Frontal cortex (tissue), 4 donors: Measurements from ENCODE around the gene GYPB. TPM values are rescaled to one million over a fixed set of nuclear protein-coding genes. Genes with fewer than 3 reads are reported as not detected.
"Not testable (repeated sequence)": the region's sequence is repeated elsewhere in the genome, so short reads cannot be mapped to it uniquely, and the experiment has no call there.

Experiments
- DNase-seq, 2 donors: peaks; one replicate each; pipeline ENCODE4 v3.0.0; 2012; ENCODE audit warnings: low spot score in 2 of 2
- FAIRE-seq: peaks from 2 replicates; lab custom pipeline; 2012; peaks lifted over from hg19 to GRCh38; lab: Jason Lieb, UNC
- total RNA-seq: library from RNA; depleted of rRNA; stranded (reverse); fragments of >200 nt; gene quantifications from one replicate; pipeline ENCODE4 v1.2.3, GENCODE V29; 2014
- donor health status: control.
- donor health status: control.
- donor health status: control.

The GYPB gene
- total RNA-seq, 1 donor from 2014 or later: 7.7 TPM

DNA sequence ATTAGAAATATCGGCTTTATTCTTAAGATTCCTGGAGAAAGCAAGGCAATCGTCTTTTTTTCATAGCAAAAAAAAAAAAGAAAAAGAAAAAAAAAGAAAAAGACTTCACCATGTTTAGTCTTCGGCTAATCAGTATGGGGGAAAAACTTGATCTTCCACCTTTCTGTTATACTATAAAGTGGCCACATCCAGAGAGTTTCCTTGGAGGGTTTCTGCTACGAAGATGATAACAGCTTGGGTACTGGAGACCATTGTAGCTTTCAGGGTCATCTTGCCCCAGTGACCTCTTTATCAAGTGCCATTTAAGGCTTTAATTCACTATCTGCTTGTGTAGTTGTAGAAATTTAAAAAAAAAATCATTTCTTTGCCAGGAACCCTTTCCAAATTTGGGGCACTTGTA lies 1.9 kb downstream of the GYPB start:
- DNase-seq, FAIRE-seq: not testable (repeated sequence)

DNA sequence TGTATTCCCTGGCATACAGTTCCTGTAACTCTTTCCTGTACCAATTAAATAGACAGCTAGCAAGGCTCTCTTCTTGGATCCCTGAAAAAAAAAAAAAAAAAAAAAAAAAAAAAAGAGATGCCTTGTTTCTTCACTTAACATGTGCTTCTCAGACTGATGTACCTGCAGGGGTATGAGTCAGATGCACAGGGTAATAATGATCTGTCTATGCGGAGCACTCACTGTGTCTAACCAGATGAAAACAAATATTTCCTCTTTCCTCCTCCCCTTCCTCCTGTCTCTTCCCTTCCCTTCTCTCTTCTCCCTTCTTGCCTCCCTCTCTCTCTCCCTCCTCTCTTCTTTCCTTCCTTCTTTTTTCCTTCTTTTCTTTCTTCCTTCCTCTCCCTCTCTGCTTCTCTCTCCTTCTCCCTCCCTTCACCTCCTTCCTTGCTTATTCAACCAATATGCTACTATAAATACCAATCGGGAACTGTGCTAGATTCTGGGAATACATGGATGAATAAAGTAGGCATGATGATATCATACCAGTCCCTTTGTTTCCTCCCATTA lies 3.0 kb downstream of the GYPB start:
- not testable (repeated sequence) for DNase-seq, FAIRE-seq

DNA sequence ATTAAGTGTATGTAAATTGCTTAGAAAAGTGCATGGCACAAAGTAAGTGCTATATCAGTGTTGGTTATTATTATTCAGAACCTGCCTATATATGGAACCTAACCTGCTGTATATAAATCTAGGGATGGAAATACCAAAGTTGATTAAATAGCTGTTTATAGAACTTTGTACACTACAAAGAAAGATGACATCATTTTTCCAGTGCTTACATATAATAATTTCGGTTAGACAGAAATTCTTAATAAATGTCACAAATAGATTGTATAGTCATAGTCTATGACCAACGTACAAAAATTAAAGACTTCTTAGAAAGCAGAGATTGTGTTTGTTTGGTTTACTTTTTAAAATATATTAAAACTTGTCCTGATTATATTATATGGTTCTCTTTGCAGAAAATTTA lies 4.4 kb downstream of the GYPB start:
- no peak for FAIRE-seq
- DNase-seq: no peak

DNA sequence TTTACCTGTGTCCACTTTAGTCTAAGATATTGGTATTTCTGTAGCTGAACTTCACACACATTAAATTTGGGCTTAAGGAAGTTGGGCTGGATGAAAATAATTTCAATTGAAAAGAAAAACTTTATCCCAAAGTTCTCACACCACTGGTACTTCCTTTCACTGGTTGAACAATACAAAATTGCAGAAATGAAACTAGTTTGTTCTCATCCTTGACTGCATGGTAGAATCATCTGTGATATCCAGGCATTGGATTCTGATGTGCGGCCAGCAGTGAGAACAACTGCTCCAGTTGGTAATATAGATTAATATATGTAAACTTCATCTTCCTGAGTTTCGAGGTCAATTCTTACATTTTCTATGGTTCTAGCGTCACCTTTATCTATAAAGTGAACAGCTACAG lies 10.6 kb downstream of the GYPB start:
- not testable (repeated sequence) for FAIRE-seq, DNase-seq

DNA sequence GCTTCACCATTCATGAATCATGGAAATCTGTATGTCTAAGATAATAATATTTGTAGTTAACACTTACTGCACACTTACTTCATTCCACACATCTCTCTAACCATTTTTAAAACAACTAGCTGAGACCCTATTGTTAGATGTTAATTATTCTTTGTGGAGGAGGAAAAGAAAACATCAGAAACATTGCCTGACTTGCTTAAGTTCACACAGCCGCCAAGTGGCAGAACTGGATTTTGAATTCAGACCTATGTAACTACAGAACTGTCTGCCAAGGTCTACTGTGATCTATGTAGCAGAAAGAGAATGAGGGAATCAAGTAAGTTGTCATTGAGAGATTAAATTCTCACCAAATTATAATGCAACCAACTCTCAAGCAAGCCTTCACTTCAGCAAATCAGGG lies 11.2 kb downstream of the GYPB start:
- DNase-seq, FAIRE-seq: not testable (repeated sequence)

DNA sequence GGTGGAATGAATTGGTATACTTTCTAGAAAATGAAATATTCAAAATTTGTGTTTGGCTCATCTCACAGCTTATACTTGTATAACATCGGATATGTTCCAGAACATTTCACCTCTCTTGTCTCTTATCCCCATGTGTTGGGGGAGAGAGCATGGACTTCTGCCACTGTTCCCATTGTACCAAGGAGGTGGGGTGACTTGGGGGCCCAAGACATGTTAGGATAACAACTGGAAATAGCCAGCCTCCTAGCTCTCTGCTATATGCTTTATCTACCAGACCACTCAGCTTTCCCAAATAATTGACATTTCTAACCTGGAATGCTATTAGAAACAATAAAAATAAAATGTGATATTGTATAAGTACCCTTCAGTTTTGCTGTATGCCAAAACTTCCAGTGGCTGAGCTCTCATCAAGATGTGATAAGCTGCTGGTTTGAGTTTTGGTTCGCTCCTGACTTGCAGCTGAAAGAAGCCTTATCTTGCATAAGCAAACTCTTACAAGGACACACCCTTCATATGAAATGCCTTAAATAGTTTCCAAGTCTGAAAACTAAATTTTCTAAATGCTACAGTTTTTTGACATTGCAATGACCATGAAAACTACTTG lies 12.9 kb downstream of the GYPB start:
- not testable (repeated sequence) for DNase-seq, FAIRE-seq

DNA sequence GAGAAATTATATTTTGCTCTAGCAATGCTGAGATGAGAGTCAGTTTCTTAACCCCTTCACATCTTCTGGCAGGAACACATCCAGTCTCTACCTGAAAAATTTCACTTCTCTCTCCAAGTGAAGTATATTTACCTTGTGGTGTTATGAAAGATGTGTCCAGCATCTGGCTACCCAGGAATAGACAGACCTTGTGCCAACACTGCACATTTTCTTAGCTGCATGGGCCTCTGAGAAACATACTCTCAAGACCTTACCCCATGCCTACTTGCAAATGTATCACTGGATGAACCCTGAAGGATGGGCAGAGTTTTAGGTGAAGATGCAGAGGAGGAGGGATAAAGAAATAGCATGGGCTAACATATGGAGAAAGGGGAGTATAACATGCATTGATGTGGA lies 13.6 kb downstream of the GYPB start:
- not testable (repeated sequence) for DNase-seq

DNA sequence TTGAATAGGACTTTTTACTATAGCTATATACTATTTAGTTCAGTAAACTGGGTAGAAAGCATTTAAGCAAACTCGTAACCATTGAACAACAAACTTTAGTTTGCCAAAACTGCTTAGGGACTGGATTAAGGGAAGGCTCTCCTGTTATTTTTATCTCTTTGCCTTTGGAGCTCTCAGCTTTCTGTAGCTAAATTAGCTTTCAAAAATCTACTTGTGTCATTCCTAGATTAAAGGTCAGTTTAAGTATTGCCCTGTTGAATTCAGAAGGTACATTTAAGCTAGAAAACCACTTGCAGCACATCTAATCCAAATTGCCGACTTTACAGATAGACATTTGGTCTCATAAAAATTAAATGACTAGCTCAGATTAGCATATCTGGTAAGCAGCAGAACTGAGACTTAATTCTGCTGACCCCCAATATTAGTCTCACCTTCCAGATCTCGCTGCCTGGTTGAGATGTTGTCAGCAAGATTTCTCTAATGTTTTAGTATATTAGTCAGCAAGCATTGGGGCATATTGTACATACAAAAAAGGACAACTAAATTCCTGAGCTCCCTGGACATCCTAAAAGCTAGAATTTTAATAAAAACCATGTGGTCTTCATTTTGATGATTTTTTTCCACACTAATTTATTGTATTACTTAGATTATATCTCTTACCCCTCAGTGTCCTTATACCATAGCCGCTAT lies 14.2 kb downstream of the GYPB start:
- FAIRE-seq: not testable (repeated sequence)

More for the DNA sequence above, 13.6 kb downstream of the GYPB start:
- not testable (repeated sequence) for FAIRE-seq

DNA sequence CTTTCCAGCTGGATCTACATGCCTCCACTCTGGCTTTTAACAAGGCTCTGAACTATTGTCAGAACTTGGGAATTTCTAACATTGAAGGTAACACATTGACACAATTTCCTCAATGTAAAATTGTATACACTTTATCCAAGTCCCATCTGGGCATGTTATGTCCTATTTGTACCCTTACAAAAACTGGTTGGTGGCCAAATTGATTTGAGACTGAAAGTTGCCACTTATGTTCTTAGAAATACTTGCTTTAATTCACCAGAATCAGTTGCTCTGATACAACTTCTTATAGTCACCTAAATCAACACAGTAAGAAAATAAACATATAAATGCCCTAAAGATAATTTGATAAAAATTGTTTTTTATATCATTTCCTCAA lies 15.3 kb downstream of the GYPB start:
- FAIRE-seq: peak; percentile 21

More for the DNA sequence above, 14.2 kb downstream of the GYPB start:
- DNase-seq: not testable (repeated sequence)

DNA sequence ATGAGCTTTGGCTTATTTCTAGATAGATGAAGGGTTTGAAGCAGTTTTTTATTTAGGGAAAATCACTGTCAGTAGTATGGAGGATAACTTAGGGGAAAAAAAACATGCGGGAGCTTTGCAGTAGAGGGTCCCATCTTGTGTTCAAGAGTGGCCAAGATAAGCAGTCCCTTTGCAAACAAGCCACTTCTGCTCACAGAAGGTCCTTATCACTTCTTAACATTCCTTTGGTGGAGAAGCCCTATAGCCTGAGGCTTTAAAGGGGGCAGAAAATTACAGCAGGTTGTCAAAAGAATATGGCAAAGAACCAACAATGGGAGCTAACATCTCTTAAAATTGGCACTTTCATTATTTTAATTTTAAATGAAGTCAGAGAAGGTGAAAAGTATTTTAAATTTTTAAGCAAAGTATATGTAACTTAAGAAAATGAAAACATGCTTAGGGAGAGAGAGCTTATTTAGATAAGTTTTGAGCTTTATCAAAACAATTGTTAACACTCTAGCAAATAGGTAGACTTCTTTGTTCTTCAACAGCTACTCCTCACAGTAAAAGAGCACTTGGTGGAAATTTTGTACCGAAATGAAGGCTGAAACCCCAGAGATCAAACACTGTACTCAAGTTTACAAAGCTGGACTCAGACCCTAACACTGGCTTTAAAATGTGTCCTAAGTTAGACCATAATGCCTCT lies 15.8 kb downstream of the GYPB start:
- FAIRE-seq, DNase-seq: not testable (repeated sequence)

More for the DNA sequence above, 15.3 kb downstream of the GYPB start:
- not testable (repeated sequence) for DNase-seq

DNA sequence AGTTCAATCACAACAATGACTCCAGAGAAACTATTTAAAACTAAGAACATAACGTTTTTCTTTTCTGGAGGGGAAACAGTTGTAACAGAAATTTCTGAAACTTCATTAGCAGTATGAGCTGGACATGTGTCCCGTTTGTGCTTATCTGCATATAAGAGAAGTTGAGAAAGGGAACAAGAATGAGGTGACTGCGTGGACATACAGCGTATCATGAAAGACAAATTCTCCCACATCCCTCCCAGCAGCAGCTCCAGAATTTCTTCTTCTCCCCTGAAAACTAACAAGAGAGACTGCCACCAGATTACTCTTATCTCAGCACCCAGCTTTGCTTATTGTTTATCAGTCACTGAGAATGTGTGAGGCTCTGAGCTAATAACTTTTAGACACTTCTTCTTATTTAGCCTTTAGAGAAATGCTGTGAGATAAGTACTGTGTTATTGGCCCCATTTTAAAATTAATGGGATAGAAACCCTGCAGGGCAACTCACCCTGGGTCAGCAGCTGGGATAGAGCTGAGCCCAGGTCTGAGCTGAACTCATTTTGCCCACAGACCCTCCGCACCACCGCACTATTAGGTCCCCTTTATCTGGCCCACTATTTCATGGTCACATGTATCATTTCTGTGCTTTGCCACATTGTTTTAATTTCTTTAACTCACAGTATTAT lies 18.7 kb downstream of the GYPB start:
- FAIRE-seq: not testable (repeated sequence)

DNA sequence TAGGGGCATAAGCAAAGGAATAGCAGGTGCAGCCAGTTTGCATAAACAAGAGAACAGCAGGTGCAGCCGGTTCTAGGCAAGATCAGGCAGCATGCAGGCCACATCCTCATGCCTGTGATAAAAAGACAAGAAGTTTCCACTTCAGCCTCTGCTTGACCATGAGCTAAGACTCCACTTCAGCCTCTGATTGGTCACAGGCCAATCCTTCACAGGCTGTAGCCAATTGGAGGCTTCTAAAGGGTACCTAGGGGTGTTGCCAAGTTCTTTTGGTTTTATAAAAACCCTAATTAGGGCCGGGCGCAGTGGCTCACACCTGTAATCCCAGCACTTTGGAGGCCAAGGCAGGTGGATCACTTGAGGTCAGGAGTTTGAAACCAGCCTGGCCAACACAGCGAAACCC lies 23.0 kb downstream of the GYPB start:
- not testable (repeated sequence) for FAIRE-seq, DNase-seq

More for the DNA sequence above, 18.7 kb downstream of the GYPB start:
- not testable (repeated sequence) for DNase-seq

DNA sequence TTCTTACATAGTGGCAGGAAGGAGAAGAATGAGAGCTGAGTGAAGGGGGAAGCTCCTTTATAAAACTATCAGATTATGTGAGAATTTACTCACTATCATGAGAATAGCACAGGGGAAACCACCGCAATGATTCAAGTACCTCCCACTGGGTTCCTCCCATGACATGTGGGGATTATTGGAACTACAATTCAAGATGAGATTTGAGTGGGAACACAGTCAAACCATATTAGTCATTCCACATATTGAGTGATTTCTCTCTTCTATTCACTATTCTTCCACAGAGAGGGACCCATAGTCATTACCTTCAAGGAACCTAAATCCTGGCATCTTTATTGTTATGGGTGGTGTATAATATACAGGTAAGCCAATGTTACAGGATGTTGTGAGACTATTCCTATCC lies 27.4 kb downstream of the GYPB start:
- DNase-seq, FAIRE-seq: not testable (repeated sequence)

DNA sequence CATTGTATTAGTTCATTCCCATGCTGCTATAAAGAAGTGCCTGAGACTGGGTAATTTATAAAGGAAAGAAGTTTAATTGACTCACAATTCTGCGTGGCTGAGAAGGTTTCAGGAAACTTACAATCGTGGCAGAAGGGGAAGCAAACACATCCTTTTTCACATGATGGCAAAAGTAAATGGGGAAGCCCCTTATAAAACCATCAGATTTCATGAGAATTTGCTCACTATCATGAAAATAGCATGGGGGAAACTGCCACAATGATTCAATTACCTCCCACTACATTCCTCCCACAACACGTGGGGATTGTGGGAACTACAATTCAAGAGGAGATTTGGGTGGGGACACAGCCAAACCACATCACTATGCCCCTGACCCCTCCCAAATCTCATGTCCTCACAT lies 28.5 kb downstream of the GYPB start:
- not testable (repeated sequence) for FAIRE-seq, DNase-seq

DNA sequence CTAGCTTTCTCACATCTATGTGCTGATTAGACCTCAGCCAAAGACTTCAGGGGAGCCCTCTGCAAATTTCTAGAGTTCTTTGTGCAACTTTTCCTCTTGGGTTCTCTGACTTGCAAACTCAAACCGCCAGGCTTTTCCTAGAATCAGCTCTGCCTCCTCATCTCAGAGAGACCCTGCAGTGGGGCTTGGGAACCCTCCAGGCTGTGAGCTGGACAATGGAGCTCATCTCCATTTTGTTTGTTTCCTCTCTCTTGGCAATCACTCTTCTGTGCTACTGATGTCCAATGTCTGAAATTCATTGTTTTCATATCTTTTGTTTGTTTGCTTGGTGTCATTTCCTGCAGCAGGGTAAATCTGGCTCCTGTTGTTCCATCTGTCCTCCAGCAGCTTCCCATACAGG lies 33.0 kb downstream of the GYPB start:
- no peak for DNase-seq
- FAIRE-seq: no peak

DNA sequence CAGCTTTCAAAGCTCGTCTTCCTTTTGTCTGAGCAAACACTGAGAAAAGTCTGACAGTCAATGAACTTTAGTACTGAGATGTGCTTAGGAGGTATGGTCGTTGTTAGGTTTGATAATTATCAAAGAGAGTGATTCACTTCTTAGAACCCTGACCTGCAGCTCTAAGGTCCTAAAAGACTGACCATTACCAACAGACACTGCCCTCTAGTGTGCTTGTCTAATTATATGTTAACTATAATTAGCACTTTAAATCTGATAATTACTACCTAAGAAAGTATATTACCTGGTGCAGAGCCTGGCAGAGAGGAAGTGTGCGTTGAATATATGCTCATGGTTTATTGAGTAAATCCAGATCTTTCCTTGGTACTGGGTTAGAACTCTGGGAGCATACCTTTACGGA lies 38.4 kb downstream of the GYPB start:
- FAIRE-seq, DNase-seq: not testable (repeated sequence)

DNA sequence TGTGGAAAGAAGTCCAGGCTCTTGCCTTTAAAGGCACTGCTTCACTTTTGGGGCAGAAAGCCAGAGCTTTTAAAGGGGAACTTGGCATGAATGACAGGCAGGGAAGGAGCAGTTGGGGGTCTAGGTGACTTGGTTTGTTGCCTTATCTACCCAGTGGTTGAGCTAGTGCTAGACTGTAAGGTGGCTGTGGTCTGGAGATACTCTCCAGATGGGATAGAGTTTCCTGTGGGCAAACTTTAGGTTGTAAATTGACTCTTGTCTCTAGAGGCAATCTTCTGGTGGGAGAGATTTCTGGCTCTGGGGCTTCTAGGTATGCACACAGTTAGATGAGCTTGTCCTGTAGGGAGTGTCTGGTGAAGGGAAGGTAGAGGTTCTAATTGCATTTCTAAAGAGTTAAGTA lies 43.7 kb downstream of the GYPB start:
- not testable (repeated sequence) for DNase-seq, FAIRE-seq

DNA sequence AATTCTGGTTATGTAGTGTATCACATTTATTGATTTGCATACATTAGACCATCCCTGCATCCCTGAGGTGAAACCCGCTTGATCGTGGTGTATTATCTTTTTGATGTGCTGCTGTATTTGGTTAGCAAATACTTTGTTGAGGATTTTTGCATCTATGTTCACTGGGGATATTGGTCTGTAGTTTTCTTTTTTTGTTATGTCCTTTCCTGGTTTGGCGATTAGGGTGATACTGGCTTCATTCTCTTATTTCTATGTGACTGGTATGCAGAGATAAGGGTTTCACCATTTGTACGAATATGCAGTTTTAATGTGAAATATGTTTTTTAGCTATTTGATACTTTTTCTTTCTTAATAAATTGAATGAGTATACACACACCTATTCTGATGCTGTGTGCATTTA lies 45.2 kb downstream of the GYPB start:
- DNase-seq, FAIRE-seq: not testable (repeated sequence)

DNA sequence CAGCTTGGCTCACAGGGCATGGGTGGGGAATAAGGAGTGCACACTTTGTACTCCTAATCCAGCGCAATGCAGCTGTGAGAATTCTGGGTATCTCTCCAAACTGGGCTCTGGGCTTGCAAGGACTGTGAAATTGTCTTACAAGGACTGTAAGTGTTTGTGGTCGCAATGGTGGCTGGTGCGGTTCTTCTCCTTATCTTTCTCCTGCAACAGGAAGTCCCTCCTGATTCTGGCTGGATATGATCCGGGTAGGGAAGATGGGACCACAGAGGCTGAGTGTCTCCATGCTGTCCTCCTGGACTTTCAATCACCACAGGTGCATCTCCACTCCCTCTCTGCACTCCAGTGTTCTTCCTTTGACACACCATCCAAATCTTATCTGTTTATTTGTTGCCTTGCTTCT lies 58.1 kb downstream of the GYPB start:
- no peak for DNase-seq
- no peak for FAIRE-seq

DNA sequence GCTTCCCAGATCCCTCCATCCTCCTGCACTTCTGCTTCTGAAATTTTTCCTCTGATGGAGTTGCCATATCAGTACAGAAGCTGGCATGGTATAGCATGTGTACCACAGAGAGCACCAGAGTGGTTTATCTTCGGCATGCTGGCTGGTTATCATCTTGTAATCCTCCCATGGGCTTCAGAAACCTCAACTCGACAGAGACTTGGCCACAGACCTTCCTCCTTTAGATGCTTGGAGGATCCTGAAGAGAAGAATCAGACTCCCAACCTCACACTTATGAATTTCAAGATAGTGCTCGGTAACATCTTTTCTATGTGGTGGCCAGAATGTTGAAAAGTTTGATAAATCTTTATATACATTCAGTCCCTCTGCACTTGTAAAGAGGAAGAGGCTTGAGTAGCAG lies 63.9 kb downstream of the GYPB start:
- FAIRE-seq, DNase-seq: not testable (repeated sequence)
